Measurements from ENCODE around the gene SYS1. TPM values are rescaled to one million over a fixed set of nuclear protein-coding genes. Genes with fewer than 3 reads are reported as not detected.
A peak's percentile ranks its signal among the peaks of the same experiment; 100 is the strongest.

SYS1 gene
- total and polyA plus RNA-seq, 2 experiments from 2014 or later, result 7.9 to 21.5 TPM

- H3F3A ChIP-seq (replicated peaks; ENCODE audit: low read depth), result no peaks in the 10 kb centered on the region
- H3K4me2 ChIP-seq, result peak overlapping the region; percentile 84
- H3K4me1 Mint-ChIP-seq, result peaks cover 10% of the 10 kb centered on the region
- H3K27ac ChIP-seq (ENCODE audit: low read depth), result no peak overlapping the region
- no peaks in the 10 kb centered on the region for H3K9me3 Mint-ChIP-seq
- no peak overlapping the region for H3K27ac Mint-ChIP-seq
- peak overlapping the region; percentile 77 for H3K4me3 Mint-ChIP-seq
- H3K36me3 Mint-ChIP-seq (ENCODE audit: low read depth), result peaks cover 4% of the 10 kb centered on the region; the same call in 2 of the 3 replicates
- H4K20me1 ChIP-seq (replicated peaks; ENCODE audit: insufficient read depth), result no peaks in the 10 kb centered on the region
- peak; percentile 85 for ATAC-seq
- peak; percentile 72 for DNase-seq (ENCODE audit: low spot score)
- H3K27me3 Mint-ChIP-seq (ENCODE audit: insufficient read depth, low read depth, poor library complexity), result peaks cover 9% of the 10 kb centered on the region
- H2AFZ ChIP-seq, result peak overlapping the region; percentile 87
- H3K36me3 ChIP-seq (ENCODE audit: insufficient read depth), result no peaks in the 10 kb centered on the region
- no peaks in the 10 kb centered on the region for H3K79me2 ChIP-seq (replicated peaks; ENCODE audit: insufficient read depth)
- TF ChIP-seq POLR2AphosphoS5 (IDR thresholded peaks at IDR 0.05; ENCODE audit: low read depth), result no peak
- TF ChIP-seq, protein P1, sequence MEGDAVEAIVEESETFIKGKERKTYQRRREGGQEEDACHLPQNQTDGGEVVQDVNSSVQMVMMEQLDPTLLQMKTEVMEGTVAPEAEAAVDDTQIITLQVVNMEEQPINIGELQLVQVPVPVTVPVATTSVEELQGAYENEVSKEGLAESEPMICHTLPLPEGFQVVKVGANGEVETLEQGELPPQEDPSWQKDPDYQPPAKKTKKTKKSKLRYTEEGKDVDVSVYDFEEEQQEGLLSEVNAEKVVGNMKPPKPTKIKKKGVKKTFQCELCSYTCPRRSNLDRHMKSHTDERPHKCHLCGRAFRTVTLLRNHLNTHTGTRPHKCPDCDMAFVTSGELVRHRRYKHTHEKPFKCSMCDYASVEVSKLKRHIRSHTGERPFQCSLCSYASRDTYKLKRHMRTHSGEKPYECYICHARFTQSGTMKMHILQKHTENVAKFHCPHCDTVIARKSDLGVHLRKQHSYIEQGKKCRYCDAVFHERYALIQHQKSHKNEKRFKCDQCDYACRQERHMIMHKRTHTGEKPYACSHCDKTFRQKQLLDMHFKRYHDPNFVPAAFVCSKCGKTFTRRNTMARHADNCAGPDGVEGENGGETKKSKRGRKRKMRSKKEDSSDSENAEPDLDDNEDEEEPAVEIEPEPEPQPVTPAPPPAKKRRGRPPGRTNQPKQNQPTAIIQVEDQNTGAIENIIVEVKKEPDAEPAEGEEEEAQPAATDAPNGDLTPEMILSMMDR (conservative IDR thresholded peaks at IDR 0.05; ENCODE audit: low read depth in 2 of 2), result peak in 1 of 2 experiments; percentile 37; a peak in 2 of 4 replicates
- H3K4me1 ChIP-seq (ENCODE audit: insufficient read depth), result peaks cover 7% of the 10 kb centered on the region; the same call in 1 of the 2 replicates
- H3K9me2 ChIP-seq (ENCODE audit: insufficient read depth), result no peaks in the 10 kb centered on the region
- peaks cover 18% of the 10 kb centered on the region for H3K27me3 ChIP-seq (ENCODE audit: insufficient read depth)
- peak overlapping the region; percentile 64 for H3K4me3 ChIP-seq
These were observed 9.8 kb downstream of the SYS1 start for GRCh38 chr20:45372646-45373352.

GRCh38 chr20:45373353-45374100 is 10.6 kb downstream of the SYS1 start:
- no peaks in the 10 kb centered on the region for H3K36me3 ChIP-seq (ENCODE audit: insufficient read depth)
- Mint-ChIP-seq H3K4me1 (peaks cover 10% of the 10 kb centered on the region), H3K36me3 (ENCODE audit: low read depth) (no peaks in the 10 kb centered on the region), H3K4me3 (peak overlapping the region; percentile 77), H3K27ac (no peak overlapping the region), H3K9me3 (no peaks in the 10 kb centered on the region), H3K27me3 (ENCODE audit: insufficient read depth, low read depth, poor library complexity) (peaks cover 11% of the 10 kb centered on the region)
- no peaks in the 10 kb centered on the region for H3K79me2 ChIP-seq (replicated peaks; ENCODE audit: insufficient read depth)
- H3K27ac ChIP-seq (ENCODE audit: low read depth), result no peak overlapping the region
- H4K20me1 ChIP-seq (replicated peaks; ENCODE audit: insufficient read depth), result no peaks in the 10 kb centered on the region
- H3K4me3 ChIP-seq, result peak overlapping the region; percentile 64
- peak overlapping the region; percentile 87 for H2AFZ ChIP-seq
- H3K4me2 ChIP-seq, result peak overlapping the region; percentile 84
- peaks cover 7% of the 10 kb centered on the region; the same call in 1 of the 2 replicates for H3K4me1 ChIP-seq (ENCODE audit: insufficient read depth)
- H3K27me3 ChIP-seq (ENCODE audit: insufficient read depth), result peaks cover 18% of the 10 kb centered on the region
- H3F3A ChIP-seq (replicated peaks; ENCODE audit: low read depth), result no peaks in the 10 kb centered on the region
- peak; percentile 88 for ATAC-seq
- peak; percentile 94 for DNase-seq (ENCODE audit: low spot score)
- TF ChIP-seq, protein P2, sequence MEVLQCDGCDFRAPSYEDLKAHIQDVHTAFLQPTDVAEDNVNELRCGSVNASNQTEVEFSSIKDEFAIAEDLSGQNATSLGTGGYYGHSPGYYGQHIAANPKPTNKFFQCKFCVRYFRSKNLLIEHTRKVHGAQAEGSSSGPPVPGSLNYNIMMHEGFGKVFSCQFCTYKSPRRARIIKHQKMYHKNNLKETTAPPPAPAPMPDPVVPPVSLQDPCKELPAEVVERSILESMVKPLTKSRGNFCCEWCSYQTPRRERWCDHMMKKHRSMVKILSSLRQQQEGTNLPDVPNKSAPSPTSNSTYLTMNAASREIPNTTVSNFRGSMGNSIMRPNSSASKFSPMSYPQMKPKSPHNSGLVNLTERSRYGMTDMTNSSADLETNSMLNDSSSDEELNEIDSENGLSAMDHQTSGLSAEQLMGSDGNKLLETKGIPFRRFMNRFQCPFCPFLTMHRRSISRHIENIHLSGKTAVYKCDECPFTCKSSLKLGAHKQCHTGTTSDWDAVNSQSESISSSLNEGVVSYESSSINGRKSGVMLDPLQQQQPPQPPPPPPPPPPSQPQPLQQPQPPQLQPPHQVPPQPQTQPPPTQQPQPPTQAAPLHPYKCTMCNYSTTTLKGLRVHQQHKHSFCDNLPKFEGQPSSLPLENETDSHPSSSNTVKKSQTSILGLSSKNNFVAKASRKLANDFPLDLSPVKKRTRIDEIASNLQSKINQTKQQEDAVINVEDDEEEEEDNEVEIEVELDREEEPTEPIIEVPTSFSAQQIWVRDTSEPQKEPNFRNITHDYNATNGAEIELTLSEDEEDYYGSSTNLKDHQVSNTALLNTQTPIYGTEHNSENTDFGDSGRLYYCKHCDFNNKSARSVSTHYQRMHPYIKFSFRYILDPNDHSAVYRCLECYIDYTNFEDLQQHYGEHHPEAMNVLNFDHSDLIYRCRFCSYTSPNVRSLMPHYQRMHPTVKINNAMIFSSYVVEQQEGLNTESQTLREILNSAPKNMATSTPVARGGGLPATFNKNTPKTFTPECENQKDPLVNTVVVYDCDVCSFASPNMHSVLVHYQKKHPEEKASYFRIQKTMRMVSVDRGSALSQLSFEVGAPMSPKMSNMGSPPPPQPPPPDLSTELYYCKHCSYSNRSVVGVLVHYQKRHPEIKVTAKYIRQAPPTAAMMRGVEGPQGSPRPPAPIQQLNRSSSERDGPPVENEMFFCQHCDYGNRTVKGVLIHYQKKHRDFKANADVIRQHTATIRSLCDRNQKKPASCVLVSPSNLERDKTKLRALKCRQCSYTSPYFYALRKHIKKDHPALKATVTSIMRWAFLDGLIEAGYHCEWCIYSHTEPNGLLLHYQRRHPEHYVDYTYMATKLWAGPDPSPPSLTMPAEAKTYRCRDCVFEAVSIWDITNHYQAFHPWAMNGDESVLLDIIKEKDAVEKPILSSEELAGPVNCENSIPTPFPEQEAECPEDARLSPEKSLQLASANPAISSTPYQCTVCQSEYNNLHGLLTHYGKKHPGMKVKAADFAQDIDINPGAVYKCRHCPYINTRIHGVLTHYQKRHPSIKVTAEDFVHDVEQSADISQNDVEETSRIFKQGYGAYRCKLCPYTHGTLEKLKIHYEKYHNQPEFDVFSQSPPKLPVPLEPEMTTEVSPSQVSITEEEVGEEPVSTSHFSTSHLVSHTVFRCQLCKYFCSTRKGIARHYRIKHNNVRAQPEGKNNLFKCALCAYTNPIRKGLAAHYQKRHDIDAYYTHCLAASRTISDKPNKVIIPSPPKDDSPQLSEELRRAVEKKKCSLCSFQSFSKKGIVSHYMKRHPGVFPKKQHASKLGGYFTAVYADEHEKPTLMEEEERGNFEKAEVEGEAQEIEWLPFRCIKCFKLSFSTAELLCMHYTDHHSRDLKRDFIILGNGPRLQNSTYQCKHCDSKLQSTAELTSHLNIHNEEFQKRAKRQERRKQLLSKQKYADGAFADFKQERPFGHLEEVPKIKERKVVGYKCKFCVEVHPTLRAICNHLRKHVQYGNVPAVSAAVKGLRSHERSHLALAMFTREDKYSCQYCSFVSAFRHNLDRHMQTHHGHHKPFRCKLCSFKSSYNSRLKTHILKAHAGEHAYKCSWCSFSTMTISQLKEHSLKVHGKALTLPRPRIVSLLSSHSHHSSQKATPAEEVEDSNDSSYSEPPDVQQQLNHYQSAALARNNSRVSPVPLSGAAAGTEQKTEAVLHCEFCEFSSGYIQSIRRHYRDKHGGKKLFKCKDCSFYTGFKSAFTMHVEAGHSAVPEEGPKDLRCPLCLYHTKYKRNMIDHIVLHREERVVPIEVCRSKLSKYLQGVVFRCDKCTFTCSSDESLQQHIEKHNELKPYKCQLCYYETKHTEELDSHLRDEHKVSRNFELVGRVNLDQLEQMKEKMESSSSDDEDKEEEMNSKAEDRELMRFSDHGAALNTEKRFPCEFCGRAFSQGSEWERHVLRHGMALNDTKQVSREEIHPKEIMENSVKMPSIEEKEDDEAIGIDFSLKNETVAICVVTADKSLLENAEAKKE (CRISPR knock-in tag; IDR thresholded peaks at IDR 0.05), result no peak
- no peak for TF ChIP-seq ZNF331 (CRISPR knock-in tag; IDR thresholded peaks at IDR 0.05; ENCODE audit: low read depth)
- no peak for TF ChIP-seq ZNF114 (CRISPR knock-in tag; IDR thresholded peaks at IDR 0.05)
- no peak for TF ChIP-seq STAT1 (IDR thresholded peaks at IDR 0.05; ENCODE audit: unreplicated experiment)
- TF ChIP-seq, protein P1 (conservative IDR thresholded peaks at IDR 0.05; ENCODE audit: low read depth in 2 of 2), result peak; percentile 95 to 97
- no peak for TF ChIP-seq EZH2phosphoT487 (IDR thresholded peaks at IDR 0.05; ENCODE audit: unreplicated experiment)
- TF ChIP-seq POLR2AphosphoS5 (IDR thresholded peaks at IDR 0.05; ENCODE audit: low read depth), result no peak
- no peak for TF ChIP-seq JUNB (IDR thresholded peaks at IDR 0.05; ENCODE audit: unreplicated experiment)
- no peaks in the 10 kb centered on the region for H3K9me2 ChIP-seq (ENCODE audit: insufficient read depth)
